OCI-LY1 (cell line): ENCODE measurements around the gene NEAT1.

Source experiments
- CTCF ChIP-seq: fragments of 200-600 bp; sonication (generic), shearing (Covaris generic); IDR thresholded peaks from 2 replicates; pipeline ENCODE4 v1.5.1; 2017; ENCODE audit warnings: mild to moderate bottlenecking, antibody characterized with exemption, low read length, moderate library complexity, mixed read lengths
- EZH2 ChIP-seq: fragments of 200-600 bp; sonication (generic), shearing (Covaris generic); IDR thresholded peaks from 2 replicates; pipeline ENCODE4 v1.8.0; 2017; ENCODE audit warnings: borderline replicate concordance, mixed run types, mild to moderate bottlenecking, antibody characterized with exemption, low read length, moderate library complexity, mixed read lengths

- TF ChIP-seq EZH2 (no peak), CTCF (no peak)
These were observed 18.4 kb downstream of the NEAT1 start for GRCh38 chr11:65440831-65441499.
